ENCODE data around the gene CASP1.
"Not testable (repeated sequence)": the region's sequence is repeated elsewhere in the genome, so short reads cannot be mapped to it uniquely, and the experiment has no call there.

The CASP1 gene

DNA sequence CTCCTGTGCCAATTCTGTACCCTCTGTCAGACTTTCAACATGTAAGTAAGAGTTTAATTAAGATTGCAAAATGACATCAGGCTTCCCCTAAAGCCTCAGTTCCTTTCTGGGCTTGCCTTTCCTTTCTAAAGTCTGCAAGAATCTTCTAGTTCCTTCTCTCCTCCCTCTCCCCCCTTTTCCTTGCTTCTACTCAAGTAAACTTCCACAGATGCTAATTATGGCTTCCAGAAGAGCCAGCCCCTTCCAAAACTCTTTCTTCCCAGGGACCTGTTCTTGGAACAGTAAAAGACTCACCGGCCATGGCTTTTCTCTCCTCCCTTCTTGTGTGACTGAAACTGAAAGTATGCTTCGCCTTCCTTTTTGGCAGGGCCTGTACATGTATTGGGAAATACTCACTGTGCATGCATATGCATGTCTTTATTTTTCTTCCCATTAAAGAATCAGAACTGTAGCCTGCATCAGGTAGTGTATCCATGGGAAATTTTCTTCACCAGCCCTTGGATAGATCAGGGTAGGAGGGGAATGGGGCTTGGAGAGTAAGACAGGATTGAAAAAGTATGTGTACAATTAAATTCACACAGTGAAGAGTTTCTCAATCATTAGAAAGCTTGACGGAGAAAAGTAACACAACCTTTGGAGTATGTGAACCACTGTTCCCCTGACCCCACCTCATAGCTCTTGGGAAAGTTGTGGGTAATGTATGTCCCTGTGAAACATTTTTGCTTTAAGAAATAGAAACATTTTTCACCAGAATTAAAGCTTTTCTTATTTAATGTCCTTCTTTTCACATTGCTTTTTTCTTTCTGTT, at the start of gene CASP1:
CASP1 (minus strand) TSS at position 332 of the 808 bp plus-strand sequence; CDS start at position 301, 31 bp downstream.
- DNase-seq, result no peak

DNA sequence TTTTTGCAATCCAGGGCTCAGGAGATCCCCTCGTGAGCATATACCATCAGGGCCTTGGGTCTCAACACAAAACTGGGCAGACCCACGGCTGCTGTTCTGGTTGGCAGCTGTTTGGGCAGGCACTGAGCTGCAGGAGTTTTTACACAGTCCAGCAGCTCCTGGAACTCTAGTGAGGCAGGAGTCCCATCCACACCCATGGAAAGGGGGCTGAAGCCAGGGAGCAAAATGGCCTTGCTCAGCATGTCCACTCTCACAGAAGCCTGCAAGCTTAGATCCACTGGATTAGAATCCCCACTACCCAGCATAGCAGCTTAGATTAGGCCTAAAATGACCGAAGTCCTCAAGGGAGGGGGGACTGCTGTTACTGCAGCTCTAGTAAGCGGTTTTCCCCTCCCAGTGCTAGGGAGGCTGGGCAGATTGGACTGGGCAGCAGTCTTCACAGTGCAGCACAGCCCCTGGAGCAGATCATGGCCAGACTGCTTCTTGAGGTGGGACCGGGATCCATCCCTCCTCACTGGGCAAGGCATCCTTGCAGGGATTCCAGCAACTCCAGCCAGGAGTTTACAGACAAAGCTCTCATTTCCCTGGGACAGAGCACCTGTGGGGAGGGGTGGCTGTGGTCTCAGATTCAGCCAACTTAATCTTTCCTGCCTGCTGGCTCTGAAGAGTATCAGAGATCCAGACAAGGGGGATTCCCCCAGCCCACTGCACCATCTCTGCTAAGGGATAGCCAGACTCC, 46.6 kb upstream of the CASP1 start:
- no peak for DNase-seq

DNA sequence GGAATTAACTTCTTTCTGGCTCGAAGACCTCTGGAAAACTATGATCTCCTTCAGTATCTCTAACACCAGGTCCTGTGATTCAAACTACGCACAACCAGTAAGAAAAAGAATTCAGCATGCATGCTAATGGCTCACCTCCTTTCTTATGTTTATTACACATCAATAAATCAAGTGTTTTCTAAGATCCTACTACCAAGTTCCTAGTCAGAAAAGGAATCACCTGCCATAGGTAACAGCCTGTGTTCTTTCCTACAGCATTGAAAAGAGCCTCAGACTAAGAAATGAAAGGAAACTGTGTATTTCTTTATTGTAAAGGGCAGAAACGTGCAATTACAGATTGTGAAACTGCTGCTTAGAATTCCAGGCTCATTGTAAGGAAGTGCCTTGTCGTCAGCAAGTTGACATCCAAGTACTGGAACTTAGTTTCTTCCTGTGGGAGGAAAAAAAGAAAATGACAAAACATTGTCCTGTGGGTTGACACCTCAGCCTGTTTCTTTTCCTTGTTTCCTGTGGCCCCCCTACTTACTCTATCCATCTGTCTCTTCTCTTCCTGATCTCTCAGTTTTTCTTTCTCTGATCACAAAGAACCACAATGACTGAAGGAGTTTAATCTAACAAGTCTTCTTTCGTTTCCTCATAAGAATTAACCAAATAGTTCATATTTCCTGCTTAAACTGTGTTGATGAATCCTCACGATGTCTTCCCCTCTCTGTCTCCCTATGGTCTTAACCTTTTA, 45.4 kb upstream of the CASP1 start:
- not testable (repeated sequence) for DNase-seq

DNA sequence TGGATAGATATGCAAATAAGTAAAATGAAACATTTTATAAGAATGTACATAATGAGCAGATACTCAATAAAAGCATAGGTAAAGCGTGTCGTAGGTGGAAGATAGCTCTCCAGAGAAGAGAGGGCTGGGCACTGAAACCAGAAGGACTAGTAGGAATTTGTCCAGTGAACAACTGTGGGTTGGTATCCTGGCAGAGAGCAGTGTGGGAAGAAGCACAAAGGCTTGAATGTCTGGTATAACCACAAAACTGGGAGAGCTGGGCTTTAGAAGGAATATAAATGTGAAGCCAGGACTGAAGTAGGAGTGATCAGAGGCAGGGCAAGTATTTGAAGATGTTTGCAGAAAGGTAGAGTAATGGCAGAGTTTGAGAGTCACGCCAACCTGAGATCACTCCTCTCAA, 43.3 kb upstream of the CASP1 start:
- no peak for DNase-seq

DNA sequence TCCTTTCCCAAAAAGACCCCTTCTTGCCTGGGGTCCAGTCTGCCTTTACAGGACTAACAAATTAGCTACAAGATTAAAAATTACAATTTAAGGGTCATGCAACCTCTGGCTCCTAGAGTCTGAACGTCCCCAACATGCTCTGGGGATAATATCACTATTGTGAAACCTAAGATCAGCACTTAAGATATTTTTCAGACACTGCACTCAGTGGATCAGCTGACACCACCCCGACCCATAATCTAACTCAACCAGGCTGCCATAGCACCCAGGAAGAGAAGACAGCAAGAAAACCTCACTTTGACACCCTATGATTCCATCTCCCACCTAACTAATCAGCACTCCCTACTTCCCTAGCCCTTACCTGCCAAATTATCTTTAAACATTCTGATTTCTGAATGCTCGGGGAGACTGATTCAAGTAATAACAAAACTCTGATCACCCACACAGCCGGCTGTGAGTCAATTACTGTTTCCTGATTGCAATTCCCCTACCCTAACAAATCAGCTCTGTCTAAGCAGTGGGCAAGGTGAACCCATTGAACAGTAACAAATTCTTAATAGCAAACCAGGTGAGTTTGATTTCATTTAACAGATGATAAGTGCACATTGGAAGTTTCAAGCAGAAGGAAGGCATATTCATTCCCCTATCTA, 42.3 kb upstream of the CASP1 start:
- not testable (repeated sequence) for DNase-seq

DNA sequence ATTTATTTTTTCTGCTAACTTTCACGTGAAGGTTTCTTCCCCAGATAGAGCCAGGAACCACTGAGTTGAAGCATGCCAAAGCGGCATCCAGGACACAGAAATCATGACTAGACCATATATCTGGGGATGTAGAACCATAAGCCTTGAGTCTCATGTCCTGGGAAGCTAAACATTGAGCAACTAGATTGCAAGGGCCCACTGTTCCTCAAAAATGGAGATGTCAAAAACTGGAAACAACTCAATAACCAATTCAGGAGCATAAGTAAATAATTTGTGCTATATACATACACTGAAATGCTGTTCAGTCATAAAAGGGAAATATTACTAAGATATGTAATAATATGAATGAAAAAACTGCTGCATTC, 39.2 kb upstream of the CASP1 start:
- DNase-seq, result no peak

DNA sequence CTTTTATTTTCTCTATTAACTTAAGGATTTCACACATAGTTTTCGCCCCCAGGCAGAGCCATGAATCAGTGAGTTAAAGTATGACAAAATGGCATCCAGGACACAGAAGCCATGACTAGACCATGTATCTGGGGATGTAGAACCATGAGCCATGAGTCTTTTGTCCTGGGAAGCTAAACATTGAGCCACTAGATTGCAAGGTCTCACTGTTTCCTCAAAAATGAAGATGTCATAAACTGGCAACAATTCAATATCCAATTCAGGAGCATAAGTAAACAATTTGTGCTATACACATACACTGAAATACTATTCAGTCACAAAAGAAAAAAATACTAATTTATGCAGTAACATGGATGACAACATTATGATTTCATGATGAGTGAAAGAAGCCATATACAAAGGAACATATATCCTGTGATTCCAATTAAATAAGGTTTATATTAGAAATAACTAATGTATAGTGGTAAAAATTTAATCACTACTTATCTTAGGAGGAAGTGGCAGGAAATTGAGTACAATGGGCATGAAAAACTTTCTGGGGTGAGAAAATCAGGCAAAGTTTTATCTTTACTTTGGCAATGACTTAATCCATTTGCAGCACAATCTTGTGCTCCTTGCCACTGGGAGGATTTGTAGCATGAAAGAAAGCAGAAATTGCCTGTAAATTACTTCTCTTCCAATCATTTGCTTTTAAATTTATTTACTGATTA, 38.7 kb upstream of the CASP1 start:
- DNase-seq, result no peak

DNA sequence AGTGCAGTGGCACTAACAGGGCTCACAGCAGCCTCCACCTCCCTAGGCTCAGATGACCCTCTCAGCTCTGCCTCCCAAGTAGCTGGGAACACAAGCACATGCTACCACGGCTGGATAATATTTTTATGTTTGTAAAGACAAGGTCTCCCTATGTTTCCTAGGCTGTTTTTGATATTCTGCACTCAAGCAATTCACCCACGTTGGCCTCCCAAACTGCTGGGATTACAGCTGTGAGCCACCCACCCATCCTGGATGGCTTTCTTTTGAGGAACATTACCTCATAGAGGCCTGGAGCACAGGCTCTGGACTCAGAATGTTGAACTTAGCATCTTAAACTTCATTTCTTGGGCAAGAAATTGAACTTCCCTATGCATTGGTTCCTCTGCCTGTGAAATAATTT, 37.1 kb upstream of the CASP1 start:
- DNase-seq, result not testable (repeated sequence)

DNA sequence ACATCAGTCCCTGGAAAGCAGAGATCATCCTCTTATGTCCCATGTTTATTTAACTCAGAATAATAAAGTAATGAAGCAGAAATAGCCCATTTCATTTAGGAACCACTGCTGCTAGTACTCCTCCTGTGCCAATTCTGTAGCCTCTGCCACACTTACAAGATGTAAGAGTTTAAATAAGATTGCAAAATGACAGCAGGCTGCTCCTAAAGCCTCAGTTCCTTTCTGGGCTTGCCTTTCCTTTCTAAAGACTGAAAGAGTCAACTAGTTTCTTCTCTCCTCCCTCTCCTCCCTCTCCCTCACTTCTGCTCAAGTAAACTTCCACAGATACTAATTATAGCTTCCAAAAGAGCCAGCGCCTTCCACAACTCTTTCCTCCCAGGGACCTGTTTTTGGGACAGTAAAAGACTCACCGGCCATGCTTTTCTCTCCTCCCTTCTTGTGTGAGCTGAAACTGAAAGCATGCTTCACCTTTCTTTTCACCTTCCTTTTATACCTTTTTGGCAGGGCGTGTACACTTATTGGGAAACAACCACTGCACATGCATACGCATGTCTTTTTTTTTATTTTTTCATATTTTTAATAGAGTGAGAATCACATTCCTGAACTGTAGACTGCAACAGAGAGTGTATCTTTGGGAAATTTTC, 36.3 kb upstream of the CASP1 start:
- no peak for DNase-seq

DNA sequence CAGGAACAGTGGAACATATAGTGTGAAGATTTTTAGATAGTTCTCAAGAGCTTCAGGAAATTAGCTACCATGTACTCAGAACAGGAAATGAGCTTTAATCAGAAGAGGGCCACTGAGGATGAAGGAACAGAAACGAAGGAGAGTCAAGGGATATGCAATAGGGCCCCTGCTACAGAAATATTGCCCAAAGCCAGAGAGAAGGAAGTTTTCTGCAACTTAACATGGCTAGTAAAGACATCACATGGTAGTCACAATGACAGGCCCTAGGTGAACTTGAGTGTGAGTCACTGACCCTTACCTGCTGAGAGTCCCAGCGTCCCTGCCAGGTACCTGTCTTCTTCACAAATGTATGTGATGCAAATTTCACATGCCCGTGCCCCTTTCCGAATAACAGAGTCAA, 35.4 kb upstream of the CASP1 start:
- DNase-seq, result no peak

DNA sequence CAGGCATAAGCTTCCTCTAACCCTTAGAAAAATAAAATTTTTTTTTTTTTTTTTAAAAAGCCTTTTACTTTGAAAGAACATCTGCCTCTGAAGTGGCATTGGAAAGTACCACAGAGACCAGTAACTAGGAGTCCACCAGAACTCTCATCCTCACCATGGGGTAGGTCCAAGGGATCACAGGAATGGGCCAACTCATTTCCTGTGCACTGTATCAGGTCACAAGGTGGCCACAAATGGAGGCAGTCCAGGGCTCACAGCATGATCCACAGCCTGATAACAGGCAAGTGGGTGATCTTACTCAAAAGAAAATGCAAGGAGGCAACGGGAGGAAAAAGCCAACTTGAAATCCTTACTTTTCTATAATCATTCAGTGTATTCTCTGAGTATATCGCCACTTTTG, 34.8 kb upstream of the CASP1 start:
- DNase-seq, result not testable (repeated sequence)

DNA sequence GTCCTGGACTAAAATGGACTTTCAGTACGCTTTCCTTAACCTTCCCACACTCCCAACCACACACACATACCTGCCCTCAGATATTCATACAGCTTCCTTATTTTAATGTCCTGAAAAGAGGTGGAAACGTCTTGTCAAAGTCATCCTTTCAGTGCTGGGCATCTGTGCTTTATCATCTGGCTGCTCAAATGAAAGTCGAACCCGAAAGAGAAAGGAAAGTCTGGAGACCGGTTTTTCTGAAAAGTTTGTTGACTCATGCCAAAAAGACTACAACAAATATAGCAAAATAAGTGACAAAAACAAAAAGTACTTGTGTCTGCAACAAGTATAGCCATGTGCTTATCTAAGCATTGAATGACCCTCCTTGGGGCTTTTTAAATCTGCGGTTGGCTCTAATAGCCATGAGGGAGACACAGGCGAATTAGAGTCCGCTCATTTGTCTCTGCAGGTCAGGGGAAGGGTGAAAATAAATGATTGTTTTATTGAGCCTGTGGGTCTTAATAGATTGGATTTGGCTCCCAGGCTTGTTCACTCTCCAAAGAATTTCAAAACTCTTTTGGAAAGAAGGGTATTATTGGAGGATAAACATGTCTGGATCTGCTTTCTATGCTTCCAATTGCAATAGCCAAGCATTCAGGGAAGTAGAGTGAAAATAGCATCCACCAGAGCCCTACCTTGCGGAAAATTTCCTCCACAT, 28.4 kb upstream of the CASP1 start:
- not testable (repeated sequence) for DNase-seq

DNA sequence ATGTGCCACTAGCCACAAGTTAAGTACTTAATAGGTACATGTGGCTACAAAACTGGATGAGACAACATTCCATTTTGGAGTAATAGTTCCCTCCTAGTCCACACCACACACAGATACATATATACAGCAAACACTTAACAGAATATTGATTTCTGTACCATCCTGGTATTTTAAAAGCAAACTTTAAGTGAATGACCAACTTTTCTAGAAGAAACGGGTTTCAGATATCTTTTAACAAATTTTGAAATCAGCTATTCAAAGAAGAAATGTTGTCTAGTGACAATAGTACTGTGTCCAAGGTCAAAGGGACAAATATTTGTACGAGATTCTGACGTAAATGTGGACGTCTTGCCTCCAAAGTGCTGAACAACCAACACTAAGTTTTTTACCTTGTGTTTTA, 22.5 kb upstream of the CASP1 start:
- DNase-seq, result no peak

DNA sequence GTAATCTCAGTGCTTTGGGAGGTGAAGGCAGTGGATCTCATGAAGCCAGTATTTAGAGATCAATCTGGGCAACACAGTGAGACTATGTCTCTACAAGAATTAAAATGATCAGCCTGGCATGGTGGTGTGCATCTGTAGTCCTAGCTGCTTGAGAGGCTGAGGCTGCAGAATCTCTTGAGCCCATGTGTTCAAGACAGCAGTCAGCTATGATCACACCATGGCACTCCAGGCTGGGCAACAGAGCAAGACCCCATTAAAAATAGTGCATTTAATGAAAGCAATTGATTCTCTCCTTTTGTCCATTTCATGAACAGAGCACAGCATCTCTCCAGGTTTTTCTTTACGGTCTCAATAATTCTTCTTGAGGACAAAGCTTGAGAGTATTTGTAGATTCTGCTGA, 21.5 kb upstream of the CASP1 start:
- DNase-seq, result no peak

DNA sequence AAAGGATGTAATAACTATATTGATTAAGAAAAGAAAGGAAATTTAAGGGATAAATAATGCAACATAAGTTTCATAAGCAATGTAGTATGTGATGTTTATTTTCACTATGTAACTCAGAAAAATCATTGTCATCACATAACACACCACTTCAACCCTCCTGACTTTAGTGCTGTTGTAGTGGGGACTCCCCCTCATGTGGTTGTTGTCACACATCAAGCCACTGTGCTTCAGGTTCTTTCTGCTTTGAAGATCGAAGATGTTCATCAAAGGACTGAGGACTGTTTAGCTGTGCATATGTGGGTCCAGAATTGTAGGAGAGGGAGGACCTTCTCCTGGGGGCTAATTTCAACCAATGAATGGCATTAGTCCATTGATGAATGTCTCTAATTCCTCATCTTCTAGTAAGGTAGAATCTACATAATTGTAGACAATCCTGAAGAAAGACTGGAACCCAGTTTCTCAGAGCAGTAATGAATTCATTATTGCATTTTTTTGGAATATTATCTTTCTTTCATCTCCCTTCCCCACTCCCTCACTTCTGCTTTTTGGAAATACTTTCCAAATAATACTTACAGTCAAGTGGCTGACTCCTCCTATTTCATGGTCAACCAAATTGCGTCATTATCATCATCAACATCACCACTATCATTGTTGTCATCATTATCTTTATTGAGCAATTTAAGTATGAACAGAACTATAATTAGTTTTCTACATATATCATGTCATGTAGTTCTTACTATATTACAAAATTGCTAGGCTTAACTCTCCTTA, 20.0 kb upstream of the CASP1 start:
- no peak for DNase-seq

DNA sequence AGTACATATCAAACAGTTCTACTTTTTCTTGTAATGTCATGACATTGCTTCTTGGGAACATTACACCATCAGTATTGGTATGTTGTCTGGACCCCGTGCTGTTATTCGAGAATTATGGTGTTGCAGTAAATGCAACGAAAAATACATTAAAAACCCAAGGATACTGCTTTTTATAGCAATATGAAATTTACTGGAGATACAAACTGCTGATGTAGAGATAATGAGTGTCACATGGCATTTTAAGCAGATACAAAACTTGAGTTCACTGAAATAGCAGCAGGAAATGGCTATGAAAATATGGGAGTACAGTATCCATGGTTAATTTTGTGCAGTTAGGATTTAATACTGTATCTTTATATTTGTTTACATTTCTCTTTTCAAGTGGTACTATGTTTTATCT, 17.5 kb upstream of the CASP1 start:
- DNase-seq, result no peak

DNA sequence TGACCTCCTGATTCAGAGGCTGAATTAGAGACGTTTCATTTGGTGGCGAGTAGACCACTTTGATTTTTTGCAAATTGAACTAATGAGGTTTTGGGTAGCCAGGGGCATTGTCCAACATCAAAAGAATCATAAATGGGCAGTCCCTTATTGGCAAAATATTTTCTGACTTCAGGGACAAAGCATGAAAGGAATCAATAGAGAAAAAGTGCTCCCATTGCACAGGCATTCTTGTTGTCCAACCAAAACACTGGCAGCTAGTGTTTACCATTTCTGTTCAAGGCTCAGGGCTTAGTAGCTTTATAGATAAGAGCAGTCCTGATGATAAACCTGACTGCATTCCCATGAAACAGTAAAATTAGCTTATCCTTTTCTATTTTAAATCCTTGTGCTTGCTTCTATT, 16.6 kb upstream of the CASP1 start:
- DNase-seq, result no peak

DNA sequence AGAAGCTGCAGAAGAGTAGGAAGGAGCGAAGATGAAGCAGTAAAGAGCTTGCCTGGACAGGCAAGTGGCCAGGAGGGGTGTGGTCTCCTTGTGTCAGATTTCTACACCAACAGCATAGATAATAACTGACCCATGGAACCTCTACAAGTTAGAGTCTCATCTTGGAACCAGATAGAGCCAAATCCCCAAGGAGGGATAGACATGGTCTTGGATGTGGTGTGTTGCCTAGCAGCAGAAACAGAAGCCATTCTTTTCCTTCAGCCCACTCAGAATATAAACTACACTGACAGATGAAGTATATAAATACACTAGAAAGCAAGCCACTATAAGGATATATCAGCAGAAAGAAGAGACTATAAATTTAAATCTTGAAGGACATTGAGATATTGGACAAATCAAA, 14.5 kb upstream of the CASP1 start:
- no peak for DNase-seq

DNA sequence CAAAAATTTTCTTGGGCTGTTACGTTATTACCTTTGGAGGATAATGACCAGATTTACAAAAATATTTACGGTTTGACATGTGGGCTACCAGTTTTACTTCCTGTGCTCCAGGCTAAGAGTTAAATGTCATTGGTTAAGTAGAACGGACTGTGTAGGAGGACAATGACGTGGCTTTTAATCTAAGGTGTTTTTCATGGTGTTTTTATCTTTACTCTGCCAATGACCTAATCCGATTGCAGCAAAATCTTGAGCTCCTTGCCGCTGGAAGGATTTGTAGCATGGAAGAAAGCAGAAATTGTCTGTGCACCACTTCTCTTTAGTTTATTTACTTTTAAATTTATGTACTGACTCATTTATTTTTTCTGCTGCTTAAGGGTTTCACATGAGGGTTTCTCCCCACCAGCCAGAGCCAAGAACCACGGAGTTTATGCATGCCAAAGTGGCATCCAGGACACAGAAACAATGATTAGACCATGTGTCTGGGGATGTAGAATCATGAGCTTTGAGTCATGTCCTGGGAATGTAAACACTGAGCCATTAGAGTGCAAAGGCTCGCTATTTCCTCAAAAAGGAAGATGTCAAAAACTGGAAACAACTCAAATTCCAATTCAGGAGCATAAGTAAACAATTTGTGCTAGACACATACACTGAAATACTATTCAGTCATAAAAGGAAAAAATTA, 12.1 kb upstream of the CASP1 start:
- DNase-seq, result no peak
